Activated CD8-positive, alpha-beta memory T cell treated with anti-CD3 and anti-CD28 coated beads, Interleukin-2, amount 10 ng/mL, durations not matched to agents 7 days and 5 days (primary cell): ENCODE results near the gene STEAP1B. TPM values are rescaled to one million over a fixed set of nuclear protein-coding genes. Genes with fewer than 3 reads are reported as not detected.

Experiments used
- ATAC-seq: fragments of 150-1000 bp; cut with Tn5 transposase; one replicate; pipeline ENCODE4 v1.10.0; 2021; ENCODE audit warnings: moderate library complexity
- CTCF ChIA-PET: fragments of 350-600 bp; sonication (Branson Sonifier 250); formaldehyde crosslinking; loops from one replicate; lab custom pipeline; 2021; ENCODE audit warnings: antibody characterized with exemption; lab: Charles Lee
- DNase-seq: peaks from one replicate; pipeline ENCODE4 v3.0.0-alpha.2; 2020
- H3K27ac Mint-ChIP-seq: one replicate; pipeline ENCODE4 v1.8.0; 2021; ENCODE audit warnings: mild to moderate bottlenecking, mixed read lengths
- H3K27me3 Mint-ChIP-seq: one replicate; pipeline ENCODE4 v1.8.0; 2021; ENCODE audit warnings: mixed read lengths
- H3K36me3 Mint-ChIP-seq: one replicate; pipeline ENCODE4 v1.8.0; 2021; ENCODE audit warnings: mild to moderate bottlenecking, mixed read lengths
- H3K4me1 Mint-ChIP-seq: one replicate; pipeline ENCODE4 v1.8.0; 2021; ENCODE audit warnings: mixed read lengths
- H3K4me3 Mint-ChIP-seq: one replicate; pipeline ENCODE4 v1.8.0; 2021; ENCODE audit warnings: mild to moderate bottlenecking, moderate library complexity, mixed read lengths
- H3K9me3 Mint-ChIP-seq: one replicate; pipeline ENCODE4 v1.8.0; 2022; ENCODE audit warnings: low read depth, mixed read lengths
- total RNA-seq, 2 experiments: library from RNA; stranded (reverse); gene quantifications; one replicate each; pipeline ENCODE4 v1.2.3, GENCODE V29; 2021

STEAP1B gene
- total RNA-seq, 2 experiments from 2014 or later = 0.37 TPM; not detected in 1

DNA sequence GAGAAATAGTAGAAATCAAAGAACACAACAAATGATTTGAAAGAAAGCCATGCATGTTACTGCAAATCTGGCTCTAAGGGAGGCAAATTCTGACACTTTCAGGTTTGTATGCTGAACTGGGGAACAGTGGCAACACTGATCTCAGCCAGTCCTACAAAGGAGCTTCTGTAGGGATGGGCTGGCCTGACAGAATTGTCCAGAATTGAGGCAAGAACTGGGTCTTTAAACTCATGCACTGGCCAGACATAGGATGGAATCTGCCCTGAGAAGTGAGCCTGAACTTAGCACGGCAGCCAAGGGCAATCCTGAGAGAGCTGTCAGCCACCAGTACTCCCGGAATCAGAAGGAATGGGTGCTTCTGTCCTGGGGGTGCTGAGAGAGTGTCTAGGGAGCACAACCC is 72.1 kb downstream of the STEAP1B start:
- H3K9me3 Mint-ChIP-seq = no peaks in the 10 kb centered on the region
- DNase-seq (no peak), ATAC-seq (no peak)
- CTCF ChIA-PET = no interaction called here
- H3K36me3 Mint-ChIP-seq = peaks cover 1% of the 10 kb centered on the region
- no peaks in the 10 kb centered on the region for H3K27me3 Mint-ChIP-seq
- no peaks in the 10 kb centered on the region for H3K4me1 Mint-ChIP-seq
- H3K4me3 Mint-ChIP-seq = no peak overlapping the region
- no peak overlapping the region for H3K27ac Mint-ChIP-seq

DNA sequence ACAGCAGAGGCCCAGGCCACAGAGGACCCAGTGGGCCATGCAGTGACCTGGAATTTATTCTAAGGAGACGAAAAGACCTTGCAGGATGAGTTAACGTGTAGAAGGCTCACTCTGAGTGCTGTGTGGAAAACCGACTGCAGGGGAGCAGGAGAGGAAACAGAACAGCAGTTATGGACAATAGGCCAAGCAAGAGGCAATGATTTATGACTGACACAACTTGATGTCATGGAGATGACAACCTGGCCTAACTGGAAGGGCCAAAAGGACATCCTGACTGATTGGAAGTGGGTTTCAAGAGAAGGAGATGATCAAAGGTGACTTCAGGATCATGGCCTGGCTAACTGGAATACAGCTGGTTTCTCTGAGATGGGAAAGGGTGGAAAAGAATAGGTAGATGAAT is 72.9 kb downstream of the STEAP1B start:
- DNase-seq (no peak), ATAC-seq (no peak)
- H3K27me3 Mint-ChIP-seq = no peaks in the 10 kb centered on the region
- H3K27ac Mint-ChIP-seq = no peak overlapping the region
- H3K9me3 Mint-ChIP-seq = no peaks in the 10 kb centered on the region
- no peak overlapping the region for H3K4me3 Mint-ChIP-seq
- peaks cover 1% of the 10 kb centered on the region for H3K36me3 Mint-ChIP-seq
- CTCF ChIA-PET = interaction anchor here (0.5 kb wide), 1 partner anchor 238 kb away, joined by 4 read pairs; no protein-coding TSS in a partner anchor
- H3K4me1 Mint-ChIP-seq = no peaks in the 10 kb centered on the region

DNA sequence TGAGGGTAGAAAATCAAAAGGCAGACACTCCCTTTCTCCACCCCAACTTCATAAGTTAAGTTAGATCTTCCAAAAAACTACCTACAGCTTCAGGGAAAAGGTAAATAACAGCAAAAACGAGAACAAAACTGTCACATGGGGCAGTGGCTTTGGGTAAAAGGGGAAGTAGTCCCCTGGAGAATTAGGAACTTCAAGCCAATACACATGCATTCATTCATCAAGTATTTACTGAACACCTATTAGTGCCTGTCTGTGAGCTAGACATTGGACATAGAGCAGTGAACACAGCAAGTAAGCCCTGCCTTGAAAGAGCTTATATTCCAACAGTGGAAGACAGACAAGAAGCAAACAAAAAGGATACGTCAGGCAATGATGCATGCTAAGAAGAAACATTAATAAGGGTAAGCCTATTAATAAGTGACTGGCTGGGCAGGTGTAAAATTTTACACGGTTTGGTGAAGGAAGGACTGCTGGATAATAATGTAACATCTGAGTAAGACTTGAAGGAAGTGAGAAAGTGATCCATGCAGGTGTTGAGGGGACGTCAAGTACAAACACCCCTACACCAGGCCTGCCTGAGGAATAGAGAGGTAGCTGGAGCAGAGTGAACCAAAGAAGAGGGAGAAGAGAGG is 73.4 kb downstream of the STEAP1B start:
- Mint-ChIP-seq H3K4me1 (no peaks in the 10 kb centered on the region), H3K4me3 (no peak overlapping the region), H3K9me3 (no peaks in the 10 kb centered on the region), H3K27me3 (no peaks in the 10 kb centered on the region), H3K36me3 (peaks cover 1% of the 10 kb centered on the region), H3K27ac (no peak overlapping the region)
- no peak for ATAC-seq
- no peak for DNase-seq
- CTCF ChIA-PET = interaction anchor here (0.5 kb wide), 1 partner anchor 238 kb away, joined by 4 read pairs; no protein-coding TSS in a partner anchor

DNA sequence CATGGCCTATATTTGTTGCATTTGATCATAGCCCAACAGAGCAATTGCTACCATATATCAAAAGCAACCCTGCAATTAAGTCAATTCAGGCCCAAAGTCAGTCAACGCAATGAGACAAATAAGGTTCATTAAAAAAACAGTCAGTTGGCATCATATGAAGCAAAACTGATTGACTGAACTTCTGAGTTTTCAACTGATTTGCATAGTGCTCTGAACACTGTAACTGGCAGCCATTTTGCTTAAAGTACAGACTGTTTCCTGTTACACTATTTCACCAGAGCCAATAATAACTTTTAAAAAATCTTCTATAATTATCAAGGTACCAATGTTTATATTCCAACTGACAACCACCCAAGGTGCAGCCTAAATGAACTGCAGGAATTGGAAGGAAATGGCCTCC is 74.6 kb downstream of the STEAP1B start:
- H3K27ac Mint-ChIP-seq = no peak overlapping the region
- DNase-seq (no peak), ATAC-seq (no peak)
- peaks cover 1% of the 10 kb centered on the region for H3K36me3 Mint-ChIP-seq
- no peaks in the 10 kb centered on the region for H3K9me3 Mint-ChIP-seq
- no peaks in the 10 kb centered on the region for H3K4me1 Mint-ChIP-seq
- CTCF ChIA-PET = interaction anchor here (3.0 kb wide), 1 partner anchor 14 kb away, joined by 7 read pairs; no protein-coding TSS in a partner anchor
- H3K4me3 Mint-ChIP-seq = no peak overlapping the region
- no peaks in the 10 kb centered on the region for H3K27me3 Mint-ChIP-seq

DNA sequence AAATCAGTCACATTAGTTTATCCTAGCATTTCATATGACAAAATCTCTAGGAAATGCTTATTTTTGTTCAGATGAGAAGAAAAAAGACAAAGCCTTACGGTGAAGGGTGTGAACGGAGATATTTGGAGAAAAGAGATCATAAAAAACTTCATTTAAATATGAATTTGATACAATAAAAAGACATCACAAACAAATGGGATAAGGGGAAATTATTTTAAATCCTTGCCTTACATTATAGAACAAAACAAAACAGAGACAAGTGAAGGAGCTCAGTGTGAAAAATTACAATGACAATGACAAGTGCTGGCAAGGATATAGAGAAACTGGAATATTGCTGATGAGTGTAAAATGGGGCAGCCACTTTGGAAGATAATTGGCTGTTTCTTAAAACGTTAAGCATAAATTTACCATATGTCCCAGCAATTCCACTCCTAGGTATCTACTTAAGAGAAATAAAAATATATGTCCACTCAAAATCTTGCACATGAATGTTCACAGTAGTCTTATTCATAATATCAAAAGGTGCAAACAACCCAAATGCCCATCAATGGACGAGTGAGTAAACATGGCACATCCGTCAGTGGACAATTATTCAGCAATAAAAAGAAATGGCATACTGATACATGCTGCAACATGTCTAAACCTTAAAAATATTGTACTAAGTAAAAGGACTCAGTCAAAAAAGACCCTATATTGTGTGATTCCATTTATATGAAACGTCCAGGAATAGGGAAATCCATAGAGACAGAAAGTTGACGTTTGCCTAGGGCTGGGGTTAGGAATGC is 77.0 kb downstream of the STEAP1B start:
- Mint-ChIP-seq H3K4me3 (no peak overlapping the region), H3K9me3 (no peaks in the 10 kb centered on the region), H3K4me1 (no peaks in the 10 kb centered on the region), H3K27ac (no peak overlapping the region), H3K36me3 (peaks cover 1% of the 10 kb centered on the region), H3K27me3 (no peaks in the 10 kb centered on the region)
- DNase-seq = no peak
- CTCF ChIA-PET = interaction anchor here (3.0 kb wide), 1 partner anchor 16 kb away, joined by 7 read pairs; no protein-coding TSS in a partner anchor
- ATAC-seq = no peak

DNA sequence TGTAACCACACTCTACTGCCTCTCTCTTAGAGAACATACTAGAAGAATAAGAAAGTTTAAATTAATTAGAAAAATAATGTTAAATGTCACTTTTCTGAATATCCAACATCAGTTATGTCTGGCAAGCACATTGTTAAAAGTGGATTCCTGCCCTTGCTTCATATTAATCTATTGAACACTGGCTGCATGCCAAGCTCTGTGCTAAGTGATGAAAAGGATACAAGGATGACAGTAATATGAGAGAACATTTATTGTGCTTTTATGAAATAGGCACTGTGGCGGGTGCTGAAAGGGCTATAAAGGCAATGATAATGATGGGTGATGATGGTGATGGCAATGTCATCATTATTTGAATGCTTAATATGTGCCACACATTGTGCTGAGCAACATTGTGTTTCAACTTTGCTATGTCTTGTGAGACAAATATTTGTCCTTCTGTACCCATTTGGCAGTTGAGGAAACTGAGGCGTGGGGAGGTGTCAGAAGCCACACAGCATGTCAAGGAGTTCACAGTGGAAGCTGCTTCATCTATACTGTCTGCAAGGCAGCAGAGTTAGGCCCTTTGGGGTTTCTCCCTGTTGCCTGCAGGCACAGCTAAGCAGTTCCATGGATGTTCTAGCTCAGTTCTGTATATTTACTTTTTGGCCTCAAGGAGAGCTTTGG is 78.9 kb downstream of the STEAP1B start:
- DNase-seq = no peak
- peaks cover 1% of the 10 kb centered on the region for H3K36me3 Mint-ChIP-seq
- H3K27me3 Mint-ChIP-seq = peaks cover 9% of the 10 kb centered on the region
- no peak for ATAC-seq
- CTCF ChIA-PET = no interaction called here
- no peaks in the 10 kb centered on the region for H3K9me3 Mint-ChIP-seq
- H3K4me1 Mint-ChIP-seq = no peaks in the 10 kb centered on the region
- H3K4me3 Mint-ChIP-seq = no peak overlapping the region
- no peak overlapping the region for H3K27ac Mint-ChIP-seq

DNA sequence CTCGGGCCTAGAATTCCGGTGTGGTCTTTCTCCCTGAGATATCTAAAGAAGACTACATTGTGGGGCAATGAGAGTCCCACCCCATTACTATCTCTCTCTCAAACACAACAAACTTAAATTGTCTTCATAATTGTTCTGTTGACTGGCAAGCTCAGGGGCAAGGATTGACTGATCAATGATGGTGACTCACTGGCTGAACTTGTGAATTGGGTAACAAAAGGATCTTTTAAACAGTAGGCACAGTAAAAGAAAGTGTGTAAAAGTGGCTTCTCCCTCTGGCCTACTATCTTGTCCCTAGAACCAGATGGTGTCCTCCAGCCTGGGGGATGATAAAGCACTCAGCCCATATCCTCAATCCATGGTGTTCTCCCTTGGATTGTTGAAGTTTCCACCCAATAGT is 80.0 kb downstream of the STEAP1B start:
- H3K4me1 Mint-ChIP-seq = no peaks in the 10 kb centered on the region
- no peaks in the 10 kb centered on the region for H3K9me3 Mint-ChIP-seq
- CTCF ChIA-PET = no interaction called here
- H3K36me3 Mint-ChIP-seq = peaks cover 1% of the 10 kb centered on the region
- H3K27me3 Mint-ChIP-seq = peaks cover 17% of the 10 kb centered on the region
- no peak for DNase-seq
- ATAC-seq = no peak
- no peak overlapping the region for H3K27ac Mint-ChIP-seq
- H3K4me3 Mint-ChIP-seq = no peak overlapping the region

DNA sequence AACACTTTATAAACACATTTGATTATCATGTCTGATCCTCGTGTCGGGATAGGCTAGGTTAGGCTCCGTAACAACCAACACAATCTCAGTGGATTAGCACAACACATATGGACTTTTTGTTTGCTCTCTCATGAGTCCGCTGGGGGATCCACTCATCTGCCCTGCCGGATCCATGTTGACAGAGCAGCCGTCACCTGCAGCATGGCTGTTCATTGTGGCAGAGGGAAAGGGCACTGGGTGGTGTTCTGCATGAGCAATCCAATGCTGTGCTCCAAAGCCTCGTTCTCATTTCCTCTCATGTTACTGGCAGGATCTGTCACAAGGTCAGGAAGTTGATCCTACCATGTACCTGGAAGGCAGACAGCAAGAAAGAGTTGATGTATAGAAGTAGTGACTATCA is 80.5 kb downstream of the STEAP1B start:
- Mint-ChIP-seq H3K4me1 (no peaks in the 10 kb centered on the region), H3K9me3 (no peaks in the 10 kb centered on the region)

DNA sequence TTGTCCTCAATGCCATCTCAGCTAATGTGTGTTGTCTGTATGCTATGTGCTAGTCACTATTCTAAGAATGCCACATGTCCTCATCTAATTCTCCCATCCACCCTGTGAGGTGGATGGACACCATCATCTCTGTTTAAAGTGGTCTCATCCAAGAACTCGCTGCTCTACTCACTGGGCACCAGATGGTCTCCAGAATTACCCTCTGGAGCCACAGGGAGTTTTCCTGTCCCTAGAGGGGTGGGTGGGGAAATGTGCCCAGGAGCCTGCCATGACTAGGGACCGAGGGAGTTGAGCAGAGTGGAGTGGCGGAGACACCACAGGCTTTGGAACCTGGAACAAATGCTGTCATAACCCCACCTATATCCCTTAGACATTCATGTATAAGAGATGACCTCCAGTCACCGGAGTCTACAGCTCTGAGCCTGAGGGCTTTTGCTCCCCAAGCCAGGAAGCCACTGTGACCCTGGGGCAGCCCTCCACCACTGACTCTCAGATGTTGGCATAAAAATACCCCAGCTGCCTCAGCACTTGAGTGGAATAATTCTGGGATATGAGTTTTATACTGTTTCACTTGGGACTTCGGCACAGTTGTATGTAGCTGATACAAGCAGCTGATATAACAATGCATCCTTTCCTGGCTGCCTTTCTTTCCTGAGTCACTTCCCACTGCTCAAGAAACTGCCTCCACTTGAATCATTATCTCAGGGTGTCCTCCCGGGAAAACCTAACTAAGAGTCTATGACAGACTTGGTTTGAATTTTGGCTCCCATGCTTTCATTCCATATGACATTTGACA is 81.5 kb downstream of the STEAP1B start:
- CTCF ChIA-PET = no interaction called here
- DNase-seq = no peak
- ATAC-seq = no peak
- Mint-ChIP-seq H3K27me3 (peaks cover 17% of the 10 kb centered on the region), H3K4me1 (no peaks in the 10 kb centered on the region), H3K36me3 (peaks cover 1% of the 10 kb centered on the region), H3K9me3 (no peaks in the 10 kb centered on the region), H3K4me3 (no peak overlapping the region), H3K27ac (no peak overlapping the region)

More for the DNA sequence above, 80.5 kb downstream of the STEAP1B start:
- Mint-ChIP-seq H3K36me3 (peaks cover 1% of the 10 kb centered on the region), H3K27me3 (peaks cover 17% of the 10 kb centered on the region), H3K4me3 (no peak overlapping the region), H3K27ac (no peak overlapping the region)
- ATAC-seq = no peak
- CTCF ChIA-PET = no interaction called here
- DNase-seq = no peak

DNA sequence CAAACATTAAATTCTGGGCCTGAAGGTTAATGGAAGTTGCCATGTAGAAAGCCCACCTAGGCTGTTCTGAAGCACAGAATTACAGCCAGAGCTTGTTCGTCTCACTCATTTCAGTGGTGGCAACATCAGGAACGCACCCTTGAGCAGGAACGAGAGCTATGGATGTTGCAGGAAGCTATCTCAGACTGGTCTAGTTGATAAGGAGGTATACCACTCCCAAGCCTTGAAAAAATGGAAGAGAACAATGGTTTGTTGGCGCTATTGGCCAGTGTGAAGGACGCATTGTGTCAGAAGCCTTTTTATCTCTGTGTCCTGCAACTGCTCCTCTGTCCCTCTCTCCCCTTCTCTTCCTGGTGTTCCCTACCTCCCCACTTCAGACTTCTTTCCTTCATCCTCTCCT is 82.1 kb downstream of the STEAP1B start:
- Mint-ChIP-seq H3K27ac (no peak overlapping the region), H3K4me1 (no peaks in the 10 kb centered on the region), H3K36me3 (no peaks in the 10 kb centered on the region), H3K9me3 (no peaks in the 10 kb centered on the region), H3K27me3 (peaks cover 17% of the 10 kb centered on the region), H3K4me3 (no peak overlapping the region)
- DNase-seq (no peak), ATAC-seq (no peak)
- CTCF ChIA-PET = no interaction called here

DNA sequence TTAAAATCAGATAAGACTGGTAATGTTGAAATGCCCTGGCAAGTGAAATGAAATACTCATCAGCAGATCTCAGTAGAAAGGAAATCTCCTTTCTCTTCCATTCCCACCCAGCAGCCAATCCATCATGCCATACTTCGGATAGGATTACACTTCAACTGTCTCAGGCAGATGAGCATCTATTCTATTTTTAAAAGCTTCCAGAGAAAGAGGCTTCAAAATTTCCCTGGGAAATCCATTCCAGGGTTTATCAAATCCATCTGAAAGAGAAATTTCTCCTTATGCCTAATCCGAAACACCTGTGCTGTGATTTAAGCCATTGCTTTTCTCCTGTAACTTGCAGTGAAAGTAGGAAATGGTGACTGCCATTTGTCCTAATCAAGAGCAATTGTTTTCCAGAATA is 82.6 kb downstream of the STEAP1B start:
- ATAC-seq (no peak), DNase-seq (no peak)
- Mint-ChIP-seq H3K27me3 (peaks cover 17% of the 10 kb centered on the region), H3K4me1 (no peaks in the 10 kb centered on the region), H3K9me3 (no peaks in the 10 kb centered on the region), H3K36me3 (no peaks in the 10 kb centered on the region), H3K4me3 (no peak overlapping the region), H3K27ac (no peak overlapping the region)
- CTCF ChIA-PET = no interaction called here

DNA sequence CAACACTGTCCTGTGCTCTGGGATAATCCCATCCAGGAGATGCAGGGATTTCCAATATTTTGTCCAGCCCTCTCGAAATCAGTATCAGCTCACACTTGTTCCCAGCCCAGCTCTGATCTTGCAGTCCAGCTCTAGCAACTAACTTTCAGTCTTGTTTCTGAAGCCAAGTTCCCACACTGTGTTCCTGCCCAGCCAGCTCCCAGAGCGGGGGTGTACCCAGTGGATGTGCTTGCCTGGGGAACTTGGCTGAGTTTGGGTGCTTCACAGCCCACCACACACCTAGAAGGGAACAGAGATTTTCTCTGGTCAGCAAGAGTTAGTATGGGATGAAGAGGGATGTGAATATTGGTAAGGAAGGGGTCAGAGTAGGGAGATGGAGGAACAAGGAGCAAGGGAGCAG is 85.6 kb downstream of the STEAP1B start:
- H3K27ac Mint-ChIP-seq = no peak overlapping the region
- no peak for DNase-seq
- H3K4me1 Mint-ChIP-seq = no peaks in the 10 kb centered on the region
- H3K36me3 Mint-ChIP-seq = no peaks in the 10 kb centered on the region
- no peaks in the 10 kb centered on the region for H3K9me3 Mint-ChIP-seq
- H3K4me3 Mint-ChIP-seq = no peak overlapping the region
- ATAC-seq = no peak
- CTCF ChIA-PET = no interaction called here
- peaks cover 22% of the 10 kb centered on the region for H3K27me3 Mint-ChIP-seq

DNA sequence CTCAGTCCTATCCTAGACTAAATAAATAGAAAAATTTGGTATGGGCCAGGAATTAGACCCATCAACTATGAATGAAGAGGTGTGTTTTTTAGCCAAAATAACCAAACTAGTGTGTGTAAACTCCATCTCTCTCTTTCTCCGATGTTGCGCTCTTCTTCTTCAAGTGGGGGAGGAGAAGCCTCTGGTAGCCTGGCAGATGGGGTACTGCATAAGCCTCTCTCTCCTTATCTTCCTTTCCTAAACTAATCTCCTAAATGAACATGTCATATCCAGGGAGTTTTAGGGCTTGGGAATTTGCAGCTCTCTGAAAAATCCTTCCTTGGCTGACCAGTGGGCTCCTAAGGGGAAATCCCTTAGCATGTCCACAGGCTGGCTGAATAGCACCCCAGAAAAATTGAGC is 86.8 kb downstream of the STEAP1B start:
- Mint-ChIP-seq H3K4me3 (no peak overlapping the region), H3K36me3 (no peaks in the 10 kb centered on the region), H3K9me3 (no peaks in the 10 kb centered on the region), H3K27ac (no peak overlapping the region), H3K27me3 (peaks cover 27% of the 10 kb centered on the region), H3K4me1 (no peaks in the 10 kb centered on the region)
- CTCF ChIA-PET = no interaction called here
- ATAC-seq = no peak
- DNase-seq = no peak
